HG03565 (cell line): Measurements from ENCODE around the gene SLC22A17.
"Not testable (repeated sequence)": the region's sequence is repeated elsewhere in the genome, so short reads cannot be mapped to it uniquely, and the experiment has no call there.

Source experiments
- ATAC-seq: cut with Tn5 transposase; IDR thresholded peaks from one replicate; pipeline ENCODE4 v1.9.1; 2021; ENCODE audit warnings: mild to moderate bottlenecking, moderate library complexity; ENCODE audit not compliant: unreplicated experiment

SLC22A17 gene

DNA sequence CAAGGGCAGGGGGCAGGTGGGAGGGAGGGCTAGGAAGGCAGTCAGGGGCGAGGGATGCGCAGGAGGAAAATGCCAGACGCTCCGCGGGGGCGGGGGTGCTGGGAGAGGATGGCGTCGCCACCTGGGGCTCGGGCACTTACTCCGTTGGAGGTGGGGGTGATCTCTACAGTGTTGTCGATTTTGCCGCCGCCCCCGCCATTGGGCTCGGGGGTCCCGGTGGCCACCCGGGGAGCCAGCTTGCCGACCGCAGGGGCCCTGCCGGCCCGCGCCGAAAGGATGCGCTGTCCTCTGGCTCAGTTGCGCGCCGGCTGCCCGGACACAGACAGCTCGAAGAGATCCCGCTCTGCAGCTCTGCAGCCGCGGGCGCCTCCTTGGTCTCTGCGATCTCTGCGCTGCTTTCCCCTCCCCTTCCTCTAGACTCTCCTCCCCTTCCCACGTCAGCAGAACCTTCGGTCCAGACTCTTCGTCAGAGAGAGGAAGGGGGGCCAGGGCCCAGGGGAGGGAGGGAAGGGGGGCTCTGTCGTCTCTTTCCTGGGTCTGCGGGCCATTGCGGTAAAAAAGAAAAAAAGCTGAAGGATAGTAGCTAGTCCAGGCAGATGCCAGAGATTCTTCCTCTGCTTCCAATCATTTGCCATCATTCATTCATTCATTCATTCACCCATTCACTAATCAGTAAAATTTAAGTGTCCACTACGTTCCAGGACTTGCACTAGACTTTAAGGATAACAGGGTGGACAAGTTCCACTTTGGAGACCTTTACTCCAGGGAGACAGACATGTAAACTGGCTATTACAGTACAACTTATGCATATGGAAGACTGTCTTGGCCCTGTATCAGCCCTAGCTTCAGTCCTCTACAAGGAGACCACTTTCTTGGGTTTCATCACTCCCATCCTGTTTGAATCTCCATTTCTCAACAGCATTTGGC lies at the start of gene SLC22A17:
SLC22A17 (minus strand) TSS at position 382 of the 927 bp plus-strand sequence.
- ATAC-seq = no peak

DNA sequence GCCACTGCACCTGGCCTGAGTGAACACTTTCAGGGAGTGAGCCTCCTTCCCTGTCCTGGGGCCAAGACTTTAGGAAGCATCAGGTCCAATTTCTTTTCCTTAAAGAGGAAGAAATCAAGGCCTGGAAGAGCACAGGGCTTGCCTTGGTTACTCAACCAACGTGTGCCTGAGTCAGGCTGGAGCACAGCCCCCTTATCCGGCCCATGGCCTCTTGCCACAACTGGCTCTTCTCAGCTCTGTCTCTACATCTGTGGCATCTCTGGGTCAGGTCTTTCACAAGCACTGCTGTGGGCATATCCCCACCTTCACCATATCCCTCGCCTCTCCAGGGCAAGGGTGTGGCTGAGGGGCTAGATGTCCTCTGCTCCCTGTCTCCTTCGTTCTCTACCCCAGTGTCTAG lies 48.6 kb upstream of the SLC22A17 start:
- no peak for ATAC-seq

DNA sequence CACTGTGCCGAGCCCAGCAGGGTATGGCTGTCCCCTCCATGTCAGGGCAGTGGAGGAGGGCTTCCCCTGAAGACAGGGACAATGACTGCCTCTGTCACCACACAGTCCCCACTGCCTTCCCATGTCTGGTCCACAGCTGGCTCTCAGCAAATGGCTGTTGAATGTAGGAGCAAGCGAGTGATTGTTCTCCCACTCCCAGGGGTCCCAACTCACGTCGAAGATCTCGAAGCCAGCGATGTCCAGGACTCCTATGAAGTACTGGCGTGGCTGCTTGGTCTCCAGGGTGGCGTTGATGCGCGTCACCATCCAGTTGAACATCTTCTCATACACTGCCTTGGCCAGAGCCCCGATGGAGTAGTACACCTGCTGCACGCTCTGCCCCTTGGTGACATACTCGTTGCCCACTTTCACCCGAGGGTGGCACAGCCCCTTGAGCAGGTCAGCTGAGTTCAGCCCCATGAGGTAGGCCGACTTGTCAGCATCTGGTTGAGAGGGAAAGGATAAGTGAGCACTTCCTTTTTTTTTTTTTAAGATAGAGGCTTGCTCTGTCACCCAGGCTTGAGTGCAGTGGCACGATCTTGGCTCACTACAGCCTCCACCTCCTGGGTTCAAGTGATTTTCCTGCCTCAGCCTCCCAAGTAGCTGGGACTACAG lies 47.9 kb upstream of the SLC22A17 start:
- ATAC-seq = not testable (repeated sequence)

DNA sequence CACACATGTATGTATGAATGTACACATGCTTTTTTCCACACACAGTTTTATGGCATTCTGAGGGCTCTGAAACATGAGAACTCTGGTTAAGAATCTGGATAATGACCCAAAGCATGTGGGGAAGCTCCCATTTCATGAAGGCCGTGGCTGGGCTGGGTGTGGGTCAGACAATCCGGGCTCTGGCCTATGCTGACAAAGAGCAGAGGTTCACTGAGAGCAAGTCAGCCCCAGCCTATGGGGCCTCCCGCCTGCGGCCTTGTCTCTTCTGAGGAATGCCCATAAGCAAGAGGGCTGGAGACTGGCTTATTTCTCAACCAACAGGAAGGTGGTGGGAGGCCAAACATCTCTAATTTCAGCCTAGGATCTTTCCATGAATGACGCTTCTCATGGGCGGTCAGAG lies 46.9 kb upstream of the SLC22A17 start:
- ATAC-seq = no peak

DNA sequence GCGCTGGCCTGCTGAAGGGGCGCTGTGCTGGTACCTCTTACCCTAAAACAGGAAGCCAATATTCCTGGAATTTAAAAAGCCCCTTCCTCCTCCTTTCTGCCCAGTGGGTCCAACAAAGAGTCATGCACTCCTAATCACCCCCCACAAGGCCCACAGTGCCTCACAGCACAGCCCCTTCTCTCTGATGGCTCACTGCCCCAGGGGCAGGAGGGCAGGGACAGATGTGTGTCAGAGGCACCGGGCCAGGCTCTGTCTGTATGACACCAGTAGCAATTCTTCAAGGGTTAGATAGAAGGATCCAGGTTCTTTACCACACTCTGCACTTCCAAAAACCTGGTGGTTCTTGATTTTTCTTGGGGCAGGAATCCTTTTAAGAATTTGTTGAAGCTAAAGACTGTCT lies 46.4 kb upstream of the SLC22A17 start:
- ATAC-seq = no peak

DNA sequence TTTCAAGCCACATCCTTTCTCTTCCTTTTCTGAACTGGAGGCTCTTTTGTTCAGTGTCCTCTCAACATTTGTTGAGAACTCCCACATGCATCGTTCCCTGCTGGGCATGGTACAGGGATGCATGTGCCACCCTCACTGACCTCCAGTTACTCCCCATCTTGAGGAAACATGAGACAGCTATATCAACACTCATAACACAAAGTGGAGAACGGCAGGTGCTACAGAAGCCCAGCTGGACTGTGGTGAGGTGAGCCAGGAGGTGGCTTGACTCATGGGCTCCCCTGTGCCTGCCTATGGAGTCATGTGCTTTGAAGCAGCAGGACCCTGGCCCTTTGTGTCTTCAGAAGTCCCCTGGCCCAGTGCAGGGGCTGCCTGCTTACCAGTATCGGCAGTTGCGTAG lies 45.7 kb upstream of the SLC22A17 start:
- no peak for ATAC-seq

DNA sequence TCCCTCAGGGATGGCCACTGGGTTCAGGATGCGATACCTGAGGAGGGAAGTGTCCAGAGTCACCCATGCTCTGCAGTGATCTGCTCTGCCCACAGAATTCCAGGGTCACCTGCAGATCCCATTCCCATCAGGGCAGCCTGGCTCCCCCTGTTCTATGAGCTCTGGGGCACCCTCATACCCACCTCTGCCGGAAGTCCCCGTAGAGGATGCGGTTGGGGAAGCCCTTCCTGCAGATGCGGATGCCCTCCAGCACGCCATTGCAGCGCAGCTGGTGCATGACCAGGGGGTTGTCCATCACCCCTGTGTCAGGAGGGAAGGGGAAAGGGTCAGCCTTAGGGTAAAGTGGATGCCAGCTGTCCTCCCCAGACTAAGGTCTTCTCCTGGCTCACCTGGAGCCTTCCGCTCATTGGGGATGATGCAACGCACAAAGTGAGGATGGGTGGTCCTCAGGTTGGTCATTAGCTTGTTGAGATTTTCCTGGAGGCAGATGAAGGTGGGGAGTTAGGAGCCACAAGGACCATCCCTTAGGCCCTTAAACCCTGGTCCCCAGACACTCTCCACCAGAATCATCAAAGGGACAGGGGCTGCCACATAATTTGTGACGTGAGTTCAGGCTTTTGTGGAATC lies 44.2 kb upstream of the SLC22A17 start:
- ATAC-seq = no peak

DNA sequence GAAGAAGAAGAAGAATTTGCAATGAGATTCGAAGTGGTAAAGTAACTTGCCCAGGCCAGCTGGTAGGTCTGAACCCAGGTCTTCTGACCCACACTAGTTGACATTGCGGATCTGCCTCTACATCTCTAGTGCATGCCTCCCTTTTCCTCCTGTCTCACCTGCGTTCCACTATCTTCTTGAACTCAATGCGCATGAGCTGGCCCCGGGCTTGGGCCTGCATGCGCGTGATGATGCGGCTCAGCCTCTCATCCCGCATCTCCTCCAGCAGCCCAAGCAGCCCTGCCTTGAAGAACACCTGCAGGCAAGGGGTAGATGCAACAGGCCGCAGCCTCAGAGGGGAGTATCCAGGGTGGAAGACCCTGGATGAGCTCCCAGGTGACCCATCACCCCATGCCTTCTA lies 43.4 kb upstream of the SLC22A17 start:
- no peak for ATAC-seq

DNA sequence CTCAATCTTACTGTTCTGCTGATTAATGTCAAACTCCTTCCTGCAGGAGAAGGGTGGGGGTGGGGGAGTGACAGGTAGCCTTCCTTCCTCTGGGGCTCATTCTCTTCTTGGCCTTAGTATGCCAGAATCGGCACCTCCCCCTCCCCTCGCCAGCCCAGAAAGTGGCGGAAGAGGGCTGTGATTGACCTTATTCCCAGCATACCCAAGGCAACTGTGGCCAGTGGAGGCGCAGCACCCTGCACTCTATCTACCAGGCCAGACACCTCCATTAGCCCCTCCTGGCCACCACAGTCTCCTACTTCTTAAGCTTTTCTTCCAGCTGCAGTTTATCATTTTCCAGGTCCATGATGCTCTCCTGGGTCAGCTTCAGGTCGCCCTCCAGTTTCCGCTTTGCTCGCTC lies 39.9 kb upstream of the SLC22A17 start:
- ATAC-seq = no peak

DNA sequence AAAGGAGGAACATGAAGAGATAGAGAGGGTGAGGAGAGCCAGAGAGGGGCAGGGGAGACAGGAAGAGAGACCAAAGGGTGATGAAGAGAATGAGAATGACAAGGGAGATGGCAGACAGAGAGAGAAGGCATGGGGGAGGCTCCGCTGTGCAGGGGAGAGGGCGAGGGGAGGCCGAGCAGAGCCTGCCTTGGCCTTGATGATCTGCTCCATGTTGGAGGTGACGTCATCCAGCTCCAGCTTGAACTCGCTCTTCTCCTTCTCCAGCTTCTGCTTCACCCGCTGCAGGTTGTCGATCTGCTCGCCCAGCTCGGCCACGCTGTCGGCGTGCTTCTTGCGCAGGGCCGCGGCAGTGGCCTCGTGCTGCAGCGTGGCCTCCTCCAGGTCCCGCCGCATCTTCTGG lies 37.2 kb upstream of the SLC22A17 start:
- not testable (repeated sequence) for ATAC-seq

DNA sequence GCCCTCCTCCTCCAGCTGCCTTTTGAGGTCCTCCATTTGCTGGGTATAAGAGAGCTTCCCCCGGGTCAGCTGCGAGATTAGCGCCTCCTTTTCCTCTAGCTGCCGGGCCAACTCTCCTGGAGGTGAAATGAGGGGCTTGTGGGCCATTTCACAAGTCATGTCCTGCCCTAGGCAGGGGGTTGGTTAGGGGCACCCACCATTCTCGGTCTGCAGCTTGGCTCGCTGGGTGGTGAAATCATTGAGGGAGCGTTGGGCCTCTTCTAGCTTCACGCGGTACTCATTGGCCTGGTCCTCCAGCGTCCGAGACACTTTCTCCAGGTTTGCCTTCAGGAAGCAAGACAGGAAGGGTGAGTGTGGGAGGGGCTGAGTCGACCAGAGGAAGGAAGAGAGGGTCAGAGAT lies 36.7 kb upstream of the SLC22A17 start:
- ATAC-seq = no peak

DNA sequence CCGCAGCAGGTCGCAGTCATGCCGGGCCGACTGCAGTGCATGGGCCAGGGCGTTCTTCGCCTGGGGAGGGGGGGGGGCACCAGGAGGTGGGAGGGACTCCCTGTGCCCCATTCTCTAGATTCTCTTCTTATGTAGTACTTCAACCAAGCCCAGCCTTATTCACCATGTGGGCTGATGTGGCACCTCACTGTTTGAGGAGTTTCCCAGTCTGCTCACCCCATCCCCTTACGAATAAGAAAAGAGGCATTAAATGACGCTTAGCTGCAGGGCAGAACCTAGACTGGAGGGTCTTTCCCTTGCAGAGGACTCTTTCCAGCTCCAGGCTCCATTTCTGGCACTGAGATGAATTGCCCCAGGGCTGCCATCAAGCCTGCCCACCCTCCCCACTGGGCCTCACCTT lies 36.3 kb upstream of the SLC22A17 start:
- no peak for ATAC-seq

DNA sequence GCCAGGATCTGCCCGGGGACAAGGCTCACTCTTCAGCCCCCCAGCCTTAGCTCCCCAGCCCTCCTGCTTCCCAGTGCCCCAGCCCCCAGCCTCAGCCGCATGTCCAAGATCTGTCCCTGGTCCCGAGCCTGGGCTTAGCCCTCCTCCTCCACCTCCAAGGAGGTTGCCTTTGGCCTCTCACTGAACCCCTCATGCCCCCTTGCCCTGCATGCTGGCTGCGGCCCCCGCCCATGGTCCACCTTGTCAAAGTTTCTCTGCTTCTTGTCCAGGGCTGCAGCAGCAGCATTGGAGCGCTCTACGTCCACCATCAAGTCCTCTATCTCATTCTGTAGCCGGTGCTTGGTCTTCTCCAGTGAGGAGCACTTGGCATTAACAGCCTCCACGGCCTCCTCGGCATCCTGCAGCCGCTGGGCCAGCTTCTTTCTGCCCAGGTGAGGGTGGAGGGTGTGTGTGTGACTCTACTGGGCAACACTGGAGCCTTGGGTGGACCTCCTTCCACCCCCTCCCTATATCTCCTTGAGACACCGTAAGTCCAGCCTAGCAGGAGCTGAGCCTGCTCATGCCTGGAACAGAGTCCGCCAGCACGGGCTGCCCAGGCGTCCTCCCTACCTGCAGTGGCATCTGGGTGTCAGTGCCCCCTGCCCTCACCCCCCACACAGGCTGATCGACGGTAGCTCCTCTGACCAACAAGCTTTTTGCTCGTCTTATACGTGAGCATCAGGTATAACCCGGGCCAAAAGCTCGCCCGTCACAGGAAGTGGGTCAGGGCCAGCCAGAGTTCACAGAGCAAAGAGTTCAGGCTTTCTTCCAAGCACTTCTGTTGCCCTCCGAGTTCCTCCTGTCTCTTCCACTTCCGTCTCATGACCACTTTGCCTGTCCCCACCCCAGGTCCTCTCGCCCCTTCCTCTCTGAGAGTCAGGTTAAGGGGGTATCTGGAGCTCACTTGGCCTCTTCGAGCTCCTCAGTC lies 35.5 kb upstream of the SLC22A17 start:
- no peak for ATAC-seq

DNA sequence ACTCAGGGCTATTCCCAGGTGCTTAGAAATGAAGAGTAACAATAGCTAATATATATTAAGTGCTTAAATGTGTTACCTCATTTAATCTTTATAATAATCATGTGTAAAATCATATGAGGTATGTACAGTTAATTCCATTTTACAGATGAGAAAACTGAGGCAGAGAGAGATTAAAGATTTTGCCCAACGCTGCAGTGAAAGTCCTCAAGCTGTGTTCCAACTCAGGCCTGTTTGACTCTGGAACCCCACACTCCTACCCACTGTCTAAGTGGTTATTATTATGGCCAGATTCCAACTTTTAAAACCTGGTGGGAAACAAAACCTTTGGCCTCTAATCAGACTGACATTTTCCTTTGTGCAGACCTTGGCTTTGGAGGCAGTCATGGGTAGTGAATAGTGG lies 34.3 kb upstream of the SLC22A17 start:
- no peak for ATAC-seq

DNA sequence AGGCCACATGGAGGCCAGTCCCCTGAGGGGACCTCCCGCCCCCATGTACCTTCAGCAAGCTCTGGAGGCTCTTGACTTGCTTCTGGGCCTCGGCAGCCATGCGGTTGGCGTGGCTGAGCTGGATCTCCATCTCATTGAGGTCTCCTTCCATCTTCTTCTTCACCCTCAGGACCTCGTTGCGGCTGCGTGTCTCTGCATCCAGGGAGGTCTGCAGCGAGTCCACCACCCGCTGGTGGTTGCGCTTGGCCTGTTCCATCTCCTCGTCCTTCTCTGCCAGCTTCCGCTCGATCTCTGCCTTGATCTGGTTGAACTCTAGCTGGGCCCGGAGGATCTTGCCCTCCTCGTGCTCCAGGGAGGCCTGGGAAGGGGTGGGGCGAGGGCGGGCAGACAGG lies 33.6 kb upstream of the SLC22A17 start:
- ATAC-seq = not testable (repeated sequence)

DNA sequence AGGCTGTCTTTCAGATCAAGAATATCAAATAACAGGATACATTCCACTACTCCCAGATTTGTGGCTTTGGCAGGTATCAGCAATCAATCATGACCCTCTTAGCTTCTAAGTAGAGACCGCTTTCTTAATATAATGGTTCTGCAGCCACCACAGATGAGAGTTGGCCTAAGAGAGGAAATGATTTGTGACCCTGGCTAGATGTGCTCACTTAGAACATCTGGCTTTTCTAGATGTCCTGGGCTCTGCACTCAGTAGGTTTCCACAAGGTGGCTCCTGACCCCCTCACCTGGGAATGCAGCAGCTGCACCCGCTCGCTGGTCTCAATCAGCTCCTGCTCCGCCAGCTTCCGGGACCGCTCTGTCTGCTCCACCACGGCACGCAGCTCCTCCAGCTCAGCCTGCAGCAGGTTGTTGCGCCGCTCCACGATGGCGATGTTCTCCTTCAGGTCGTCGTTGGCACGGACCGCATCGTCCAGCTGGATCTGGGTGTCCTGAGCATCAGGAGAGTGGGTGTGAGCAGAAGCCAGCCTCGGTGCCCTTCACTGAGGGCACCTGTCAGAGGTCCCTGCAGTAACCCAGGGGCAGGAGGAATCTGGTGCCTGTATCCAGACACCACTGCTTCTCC lies 33.1 kb upstream of the SLC22A17 start:
- ATAC-seq = no peak

DNA sequence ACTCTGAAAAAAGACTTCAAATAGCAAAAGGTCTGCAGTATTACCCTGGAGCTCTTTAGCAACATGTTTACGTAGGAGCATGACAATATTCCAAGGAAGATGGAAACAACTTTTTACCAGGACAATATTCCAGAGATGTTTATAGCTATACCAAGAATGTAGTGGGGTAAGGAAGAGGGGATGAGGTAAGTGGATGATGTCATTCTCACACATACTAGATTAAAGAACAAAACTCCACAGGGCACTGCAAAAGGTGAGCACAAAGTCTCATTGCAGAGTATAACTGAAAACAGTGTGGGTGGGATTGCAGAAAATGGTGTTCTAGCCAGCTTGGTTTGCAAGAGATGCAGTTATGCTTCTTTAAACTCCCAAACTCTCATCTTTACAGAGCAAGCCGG lies 32.6 kb upstream of the SLC22A17 start:
- no peak for ATAC-seq

DNA sequence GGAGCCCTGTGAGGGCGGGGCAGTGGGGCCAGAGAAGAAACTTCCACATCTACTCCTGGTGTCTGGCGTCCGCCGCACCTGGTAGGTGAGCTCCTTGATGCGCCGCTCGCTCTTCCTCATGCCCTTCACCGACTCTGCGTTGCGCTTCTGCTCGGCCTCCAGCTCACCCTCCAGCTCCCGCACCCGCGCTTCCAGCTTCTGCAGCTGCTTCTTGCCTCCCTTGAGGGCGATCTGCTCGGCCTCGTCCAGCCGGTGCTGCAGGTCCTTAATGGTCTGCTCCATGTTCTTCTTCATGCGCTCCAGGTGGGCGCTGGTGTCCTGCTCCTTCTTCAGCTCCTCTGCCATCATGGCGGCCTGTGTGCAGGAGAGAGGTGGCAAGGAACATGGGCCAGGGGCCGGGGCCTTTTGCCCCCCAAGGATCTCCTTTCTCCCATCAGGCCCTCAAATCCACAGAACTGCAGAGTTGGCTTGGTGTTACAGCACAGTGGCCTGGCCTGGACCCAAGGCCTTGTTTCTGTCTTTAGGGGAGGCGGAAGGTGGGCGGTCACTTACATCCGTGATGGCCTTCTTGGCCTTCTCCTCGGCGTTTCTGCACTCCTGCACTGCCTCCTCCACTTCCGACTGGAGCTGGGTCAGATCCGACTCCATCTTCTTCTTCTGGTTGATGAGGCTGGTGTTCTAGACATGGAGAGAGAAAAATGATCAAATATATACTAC lies 31.8 kb upstream of the SLC22A17 start:
- no peak for ATAC-seq

DNA sequence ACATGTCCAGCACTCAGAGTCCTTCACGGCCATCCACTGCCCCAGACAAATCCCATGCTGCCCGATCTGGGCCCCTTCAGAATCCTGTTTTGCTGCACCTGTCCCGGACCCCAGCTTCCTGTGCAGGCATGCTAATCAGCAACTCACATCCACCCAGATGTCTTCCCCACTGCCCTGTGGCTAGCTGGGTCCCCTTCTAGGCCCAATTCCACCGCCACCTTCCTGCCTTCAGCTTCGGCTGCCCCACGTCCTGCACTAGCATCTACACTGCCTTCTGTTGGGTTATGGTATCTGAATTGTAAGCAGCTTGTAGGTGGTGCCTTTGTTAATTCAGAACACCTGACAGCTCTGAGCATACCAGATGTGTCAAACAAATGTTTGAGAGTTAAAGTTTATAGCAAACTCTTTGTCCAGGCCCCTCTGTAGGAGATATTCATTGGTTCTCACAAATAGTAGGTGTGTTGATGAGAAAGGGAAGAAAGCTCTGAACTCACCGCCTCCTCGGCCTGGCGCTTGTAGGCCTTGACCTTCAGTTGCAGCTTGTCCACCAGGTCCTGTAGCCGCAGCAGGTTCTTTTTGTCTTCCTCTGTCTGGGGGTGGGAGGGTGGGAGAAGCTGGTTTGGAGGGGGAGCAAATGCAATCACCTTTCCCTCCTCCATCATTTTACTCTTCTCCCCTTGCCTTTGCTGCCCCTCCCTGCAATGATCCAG lies 30.2 kb upstream of the SLC22A17 start:
- no peak for ATAC-seq
